ENCODE measurements around the gene ACOXL.
A peak's percentile ranks its signal among the peaks of the same experiment; 100 is the strongest.

ACOXL gene

DNA sequence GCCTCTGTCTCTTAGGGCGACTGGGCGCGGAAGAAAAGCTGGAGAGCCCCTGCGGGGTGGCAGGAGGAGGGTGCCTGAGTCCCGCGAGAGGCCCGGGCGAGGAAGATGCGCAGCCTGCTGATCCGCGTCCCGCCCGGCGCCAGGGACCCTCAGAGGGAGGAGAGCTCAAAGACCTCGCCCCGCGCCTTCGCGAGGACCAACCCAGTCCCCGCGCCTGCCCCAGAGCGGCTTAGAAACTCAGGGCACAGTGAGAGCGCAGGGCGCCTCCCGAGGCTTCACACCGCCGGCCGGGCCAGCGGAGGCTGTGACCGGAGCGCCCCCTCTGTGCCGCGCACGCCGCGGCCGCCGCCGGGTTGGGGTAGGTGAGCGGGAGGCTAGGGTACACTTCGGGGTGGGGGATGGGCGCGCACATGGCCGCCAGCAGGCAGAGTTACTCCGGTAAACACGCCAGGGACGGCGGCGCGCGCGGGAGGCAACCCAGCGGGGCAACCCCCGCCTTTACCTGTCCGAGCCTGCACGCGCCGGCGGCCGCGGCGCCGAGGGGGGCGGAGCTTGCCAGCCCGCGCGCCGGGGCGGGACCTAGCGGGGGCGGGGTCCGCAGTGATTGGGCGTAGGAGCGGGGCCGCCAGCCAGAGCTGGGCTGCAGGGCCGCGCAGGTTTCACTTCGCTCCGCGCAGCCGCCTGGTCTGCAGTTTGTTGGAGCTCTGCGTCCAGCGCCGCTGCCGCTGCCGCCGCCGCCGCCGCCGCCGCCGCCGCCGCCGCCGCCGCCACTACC is 388.1 kb downstream of the ACOXL start, which contains the start of gene BCL2L11:
BCL2L11 (plus strand) TSS at position 662 of the 775 bp plus-strand sequence. CDS start 2,832 bp downstream, outside the sequence.
- peak; percentile 81 for DNase-seq

- DNase-seq = no peak
Measured at GRCh38 chr2:111121028-111121827, 388.9 kb downstream of the ACOXL start.

GRCh38 chr2:111121828-111122630 is 389.7 kb downstream of the ACOXL start:
- DNase-seq = no peak

GRCh38 chr2:111122631-111123421 is 390.5 kb downstream of the ACOXL start:
- DNase-seq = no peak

GRCh38 chr2:111123751-111124150 is 391.4 kb downstream of the ACOXL start:
- DNase-seq = no peak

DNA sequence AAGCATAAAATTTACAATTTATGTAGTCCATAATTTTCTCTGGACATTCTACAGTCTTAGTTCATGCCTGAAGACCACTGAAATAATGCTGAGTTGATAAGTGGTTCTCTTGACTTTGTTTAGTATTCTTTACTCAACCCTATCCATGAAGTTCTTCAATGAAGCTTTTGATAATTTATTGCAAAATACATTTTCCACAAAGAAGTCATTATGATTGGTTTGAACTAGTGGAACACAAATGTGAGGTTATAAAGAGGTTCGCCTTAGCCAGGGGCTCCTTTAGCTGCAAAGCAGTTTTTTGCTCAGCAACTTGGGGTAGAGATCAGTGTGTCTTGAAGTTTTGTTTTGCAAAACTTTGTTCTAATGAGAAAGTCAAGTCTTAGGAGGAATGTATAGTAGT is 394.2 kb downstream of the ACOXL start:
- no peak for DNase-seq

DNA sequence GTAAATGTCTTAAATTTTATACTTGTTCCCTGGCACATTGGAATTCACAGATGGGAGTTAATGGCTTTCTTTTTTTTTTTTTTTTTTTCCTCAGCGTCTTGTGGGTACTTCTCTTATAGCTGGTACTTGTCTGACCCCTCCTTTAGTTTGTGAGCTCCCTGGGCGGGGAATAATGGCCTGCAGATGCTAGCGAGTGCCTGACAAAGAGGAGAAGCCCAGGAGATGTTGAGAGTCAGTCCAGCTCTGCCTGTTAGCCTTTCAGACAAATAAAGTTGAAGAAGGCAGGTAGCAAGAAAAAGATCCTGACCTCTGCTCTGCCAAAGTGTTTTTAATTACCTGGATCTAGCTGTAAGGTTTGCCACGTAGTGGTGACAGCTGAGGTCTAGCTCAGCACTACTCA is 395.0 kb downstream of the ACOXL start:
- DNase-seq = no peak

DNA sequence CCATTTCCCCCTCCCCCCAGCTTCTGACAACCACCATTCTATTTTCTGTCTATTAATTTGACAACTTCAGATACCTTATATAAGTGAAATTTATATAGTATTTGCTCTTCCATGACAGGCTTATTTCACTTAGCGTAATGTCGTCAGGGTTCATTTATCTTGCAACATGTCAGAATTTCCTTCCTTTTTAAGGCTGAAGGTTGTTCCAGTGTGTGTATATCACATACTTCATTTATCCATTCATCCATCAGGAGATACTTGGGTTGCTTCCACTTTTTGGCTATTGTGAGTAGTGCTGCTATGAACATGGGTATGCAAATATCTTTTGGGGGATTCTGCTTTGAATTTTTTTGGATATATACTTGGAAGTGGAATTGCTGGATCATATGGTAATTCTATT is 395.7 kb downstream of the ACOXL start:
- DNase-seq = no peak

- DNase-seq = no peak
Measured at GRCh38 chr2:111133603-111134002, 401.2 kb downstream of the ACOXL start.

DNA sequence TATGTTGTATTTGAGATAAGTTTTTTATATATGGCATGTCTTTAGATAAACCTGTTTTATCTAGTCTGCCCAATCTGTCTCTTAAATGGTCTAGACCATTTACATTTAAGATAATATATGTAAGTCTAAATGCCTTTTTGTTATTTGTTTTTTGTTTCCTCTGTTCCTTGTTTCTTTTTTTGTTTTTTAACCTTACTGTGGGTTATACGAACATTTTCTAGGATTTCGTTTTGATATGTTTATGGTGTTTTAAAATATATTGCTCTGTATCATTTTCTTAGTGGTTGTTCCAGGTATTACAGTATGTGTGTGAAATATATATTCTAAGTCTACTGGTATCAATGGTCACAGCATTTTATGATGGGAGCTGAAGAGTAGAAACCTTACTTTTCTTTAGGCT is 401.7 kb downstream of the ACOXL start:
- DNase-seq = no peak

- DNase-seq = no peak
Measured at GRCh38 chr2:111135237-111135909, 403.0 kb downstream of the ACOXL start.

DNA sequence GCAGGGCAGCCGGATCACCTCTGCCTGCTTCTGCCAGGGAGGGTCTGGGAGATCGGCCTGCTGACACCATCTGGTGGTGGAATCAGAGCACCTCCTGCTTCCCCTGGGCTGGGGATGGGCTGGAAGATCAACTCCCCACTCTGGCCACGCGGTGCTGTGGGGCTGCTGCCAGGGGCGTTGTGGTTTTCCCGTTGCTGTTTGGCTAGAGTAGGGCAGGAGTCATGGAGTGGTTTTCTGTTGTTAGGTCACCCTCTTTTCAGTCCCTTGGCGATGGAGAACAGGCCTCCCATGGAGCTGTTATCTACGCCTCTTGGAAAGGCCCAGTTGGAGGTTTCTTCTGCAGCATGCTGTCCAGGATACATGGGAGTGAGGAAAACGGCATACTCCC is 403.5 kb downstream of the ACOXL start:
- DNase-seq = no peak

DNA sequence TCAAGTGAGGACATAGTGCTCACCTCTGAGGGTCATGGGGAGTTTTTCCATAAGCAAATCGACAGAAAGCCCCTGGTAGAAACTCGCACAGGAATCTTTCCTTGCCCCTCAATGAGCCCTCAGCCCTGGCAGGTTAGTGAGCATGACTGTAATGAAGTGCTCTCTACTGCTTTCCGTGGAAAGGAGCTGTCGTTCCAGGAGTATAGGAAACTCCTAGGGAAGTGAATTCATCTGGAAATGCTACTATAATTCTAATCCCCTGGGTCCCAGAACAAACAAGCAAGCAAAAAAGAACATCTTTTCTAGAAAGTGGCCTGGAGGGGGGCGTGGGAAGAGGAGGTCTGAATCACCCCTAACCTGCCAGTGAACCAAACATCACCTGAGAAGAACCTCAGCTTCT is 406.5 kb downstream of the ACOXL start:
- DNase-seq = no peak

- DNase-seq = no peak
Measured at GRCh38 chr2:111139637-111140317, 407.4 kb downstream of the ACOXL start.

GRCh38 chr2:111140815-111141214 is 408.4 kb downstream of the ACOXL start:
- no peak for DNase-seq

- no peak for DNase-seq
Measured at GRCh38 chr2:111142101-111142500, 409.7 kb downstream of the ACOXL start.

DNA sequence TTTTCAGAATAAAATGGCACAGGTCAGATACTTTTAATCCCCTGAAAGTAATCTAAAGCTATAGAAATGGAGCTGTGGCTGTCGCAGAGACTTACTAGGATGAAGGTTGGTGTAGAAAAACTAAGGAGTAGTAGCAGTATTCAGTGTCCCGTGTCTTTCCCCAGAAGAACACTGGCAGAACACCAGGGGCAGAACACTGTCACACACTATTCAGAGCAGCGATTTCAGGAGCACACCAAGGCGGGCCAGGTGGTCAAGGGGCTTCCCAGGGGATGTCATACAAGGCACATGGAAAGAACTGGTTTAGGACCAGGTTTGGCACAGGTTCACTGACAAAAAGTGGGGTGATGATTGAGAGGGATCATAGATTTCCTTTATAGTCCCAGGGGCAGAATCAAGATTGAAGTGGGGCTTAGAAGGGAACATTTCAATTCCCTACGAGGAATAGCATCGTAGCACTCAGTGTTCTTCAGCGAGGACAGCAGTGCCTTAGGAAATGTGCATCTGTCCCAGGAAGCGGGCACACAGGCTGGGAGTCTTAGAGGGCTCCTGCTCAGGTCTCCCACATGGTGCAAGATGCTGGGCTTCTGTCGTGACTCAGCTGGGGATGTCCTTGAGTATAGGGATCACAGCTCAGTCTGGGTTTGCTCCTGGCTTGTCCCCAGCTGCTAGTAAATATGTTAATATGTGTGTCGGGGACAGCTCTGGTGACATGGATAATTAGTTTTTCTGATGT is 410.9 kb downstream of the ACOXL start:
- DNase-seq = peak; percentile 38

DNA sequence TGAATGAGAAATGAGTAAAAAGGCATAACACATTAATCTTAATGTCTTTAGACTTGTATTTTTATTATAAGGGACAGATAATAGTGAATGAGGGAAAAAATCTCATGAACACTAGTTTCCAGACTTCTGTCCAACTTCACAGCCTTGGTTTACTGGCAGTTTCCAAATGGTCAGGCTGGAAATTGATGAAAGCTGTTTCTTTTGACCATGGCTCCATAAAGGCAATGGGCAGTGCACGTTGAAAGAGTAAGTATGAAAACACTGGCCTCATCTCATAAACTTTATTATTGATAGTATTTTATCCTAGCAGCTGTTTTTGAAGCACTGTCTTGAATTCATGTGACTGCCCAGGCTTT is 411.4 kb downstream of the ACOXL start:
- no peak for DNase-seq

GRCh38 chr2:111145103-111145760 is 412.9 kb downstream of the ACOXL start:
- DNase-seq = no peak

DNA sequence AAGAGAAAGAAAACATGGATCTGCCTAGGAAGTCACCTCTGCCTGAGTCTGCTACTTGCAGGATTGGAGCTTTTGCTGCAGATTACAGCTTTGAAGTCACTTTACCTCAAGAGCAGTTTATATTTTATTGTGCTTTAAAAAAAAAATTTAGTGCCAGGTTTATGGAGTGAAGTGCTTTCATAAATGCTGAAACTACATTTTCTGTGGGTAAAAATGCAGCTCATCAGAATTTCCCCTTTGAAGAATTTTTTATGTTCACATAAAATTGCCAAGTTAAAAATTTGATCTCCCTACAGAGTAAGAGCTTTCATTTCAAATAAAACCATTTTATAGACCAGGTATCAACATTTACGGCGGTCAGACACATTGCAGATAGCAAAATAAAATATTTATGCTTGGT is 413.6 kb downstream of the ACOXL start:
- no peak for DNase-seq
